Nephron (organoid): Measurements from ENCODE around the gene TRIO.

Source experiments
- H3K27ac Mint-ChIP-seq, 3 experiments: 2 replicates each; pipeline ENCODE4 v1.8.0; 2020; ENCODE audit warnings: mixed read lengths in 3 of 3, mild to moderate bottlenecking in 2 of 3, moderate library complexity in 1 of 3
- H3K27me3 Mint-ChIP-seq: 2 replicates; pipeline ENCODE4 v1.8.0; 2021; ENCODE audit warnings: low read depth, mild to moderate bottlenecking, moderate library complexity, mixed read lengths
- H3K36me3 Mint-ChIP-seq: 2 replicates; pipeline ENCODE4 v1.8.0; 2020; ENCODE audit warnings: low read depth, mixed read lengths
- H3K4me1 Mint-ChIP-seq: 2 replicates; pipeline ENCODE4 v1.8.0; 2020; ENCODE audit warnings: mixed read lengths
- H3K4me3 Mint-ChIP-seq, 3 experiments: 2 replicates each; pipeline ENCODE4 v1.8.0; 2020; ENCODE audit warnings: mild to moderate bottlenecking in 3 of 3, mixed read lengths in 3 of 3, moderate library complexity in 2 of 3
- H3K9me3 Mint-ChIP-seq: 2 replicates; pipeline ENCODE4 v1.8.0; 2020; ENCODE audit warnings: mixed read lengths
- TF ChIP-seq, protein P1 (sequence below), 3 experiments: fragments of 200-600 bp; sonication (generic); IDR thresholded peaks; one replicate each; pipeline ENCODE4 v1.5.0; 2021; ENCODE audit warnings: antibody characterized with exemption in 3 of 3; ENCODE audit not compliant: unreplicated experiment in 3 of 3

The TRIO gene

DNA sequence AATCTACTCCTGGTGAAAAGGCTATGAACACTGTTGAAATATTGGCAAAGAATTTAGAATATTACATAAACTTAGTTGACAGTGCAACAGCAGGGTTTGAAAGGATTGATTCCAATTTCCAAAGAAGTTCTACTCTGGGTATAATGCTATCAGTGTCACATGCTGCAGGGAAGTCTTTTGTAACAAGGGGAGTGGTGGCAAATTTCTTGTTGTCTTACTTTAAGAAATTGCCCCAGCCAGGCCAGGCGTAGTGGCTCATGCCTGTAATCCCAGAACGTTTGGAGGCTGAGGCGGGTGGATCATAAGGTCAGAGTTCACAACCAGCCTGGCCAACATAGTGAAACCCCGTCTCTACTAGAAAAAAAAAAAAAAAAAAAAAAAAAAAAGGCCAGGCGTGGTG lies 352.2 kb downstream of the TRIO start:
- no peaks in the 10 kb centered on the region for H3K9me3 Mint-ChIP-seq
- peaks cover 87% of the 10 kb centered on the region for H3K36me3 Mint-ChIP-seq
- TF ChIP-seq, protein P1, sequence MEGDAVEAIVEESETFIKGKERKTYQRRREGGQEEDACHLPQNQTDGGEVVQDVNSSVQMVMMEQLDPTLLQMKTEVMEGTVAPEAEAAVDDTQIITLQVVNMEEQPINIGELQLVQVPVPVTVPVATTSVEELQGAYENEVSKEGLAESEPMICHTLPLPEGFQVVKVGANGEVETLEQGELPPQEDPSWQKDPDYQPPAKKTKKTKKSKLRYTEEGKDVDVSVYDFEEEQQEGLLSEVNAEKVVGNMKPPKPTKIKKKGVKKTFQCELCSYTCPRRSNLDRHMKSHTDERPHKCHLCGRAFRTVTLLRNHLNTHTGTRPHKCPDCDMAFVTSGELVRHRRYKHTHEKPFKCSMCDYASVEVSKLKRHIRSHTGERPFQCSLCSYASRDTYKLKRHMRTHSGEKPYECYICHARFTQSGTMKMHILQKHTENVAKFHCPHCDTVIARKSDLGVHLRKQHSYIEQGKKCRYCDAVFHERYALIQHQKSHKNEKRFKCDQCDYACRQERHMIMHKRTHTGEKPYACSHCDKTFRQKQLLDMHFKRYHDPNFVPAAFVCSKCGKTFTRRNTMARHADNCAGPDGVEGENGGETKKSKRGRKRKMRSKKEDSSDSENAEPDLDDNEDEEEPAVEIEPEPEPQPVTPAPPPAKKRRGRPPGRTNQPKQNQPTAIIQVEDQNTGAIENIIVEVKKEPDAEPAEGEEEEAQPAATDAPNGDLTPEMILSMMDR (IDR thresholded peaks at IDR 0.05; ENCODE audit: unreplicated experiment in 3 of 3), result no peak
- H3K27me3 Mint-ChIP-seq, result no peaks in the 10 kb centered on the region
- H3K27ac Mint-ChIP-seq, result no peak overlapping the region
- H3K4me3 Mint-ChIP-seq, result no peak overlapping the region
- no peaks in the 10 kb centered on the region for H3K4me1 Mint-ChIP-seq

DNA sequence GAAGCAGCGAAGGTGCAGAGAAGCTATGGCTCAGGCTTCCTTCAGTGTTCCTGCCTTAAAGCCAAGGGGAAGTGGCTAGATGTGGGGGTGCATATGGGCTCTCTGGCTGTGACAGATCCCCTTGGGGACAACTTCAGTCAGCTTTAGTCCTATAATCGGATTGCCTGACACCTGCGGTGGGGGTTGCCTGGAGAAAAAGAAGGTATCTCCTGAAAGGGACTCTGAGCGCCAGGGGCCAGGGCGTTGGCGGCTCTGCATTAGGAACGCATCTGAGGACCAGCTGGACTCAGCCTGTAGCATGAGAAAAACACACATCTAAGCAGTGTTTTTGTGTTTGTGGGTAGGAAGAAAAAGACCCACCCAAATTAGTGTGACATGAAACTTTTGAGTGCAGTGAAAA lies 354.2 kb downstream of the TRIO start:
- Mint-ChIP-seq H3K4me1 (peaks cover 1% of the 10 kb centered on the region), H3K36me3 (peaks cover 81% of the 10 kb centered on the region), H3K27ac (no peak overlapping the region), H3K9me3 (no peaks in the 10 kb centered on the region), H3K27me3 (no peaks in the 10 kb centered on the region), H3K4me3 (no peak overlapping the region)
- TF ChIP-seq, protein P1 (IDR thresholded peaks at IDR 0.05; ENCODE audit: unreplicated experiment in 3 of 3), result no peak

DNA sequence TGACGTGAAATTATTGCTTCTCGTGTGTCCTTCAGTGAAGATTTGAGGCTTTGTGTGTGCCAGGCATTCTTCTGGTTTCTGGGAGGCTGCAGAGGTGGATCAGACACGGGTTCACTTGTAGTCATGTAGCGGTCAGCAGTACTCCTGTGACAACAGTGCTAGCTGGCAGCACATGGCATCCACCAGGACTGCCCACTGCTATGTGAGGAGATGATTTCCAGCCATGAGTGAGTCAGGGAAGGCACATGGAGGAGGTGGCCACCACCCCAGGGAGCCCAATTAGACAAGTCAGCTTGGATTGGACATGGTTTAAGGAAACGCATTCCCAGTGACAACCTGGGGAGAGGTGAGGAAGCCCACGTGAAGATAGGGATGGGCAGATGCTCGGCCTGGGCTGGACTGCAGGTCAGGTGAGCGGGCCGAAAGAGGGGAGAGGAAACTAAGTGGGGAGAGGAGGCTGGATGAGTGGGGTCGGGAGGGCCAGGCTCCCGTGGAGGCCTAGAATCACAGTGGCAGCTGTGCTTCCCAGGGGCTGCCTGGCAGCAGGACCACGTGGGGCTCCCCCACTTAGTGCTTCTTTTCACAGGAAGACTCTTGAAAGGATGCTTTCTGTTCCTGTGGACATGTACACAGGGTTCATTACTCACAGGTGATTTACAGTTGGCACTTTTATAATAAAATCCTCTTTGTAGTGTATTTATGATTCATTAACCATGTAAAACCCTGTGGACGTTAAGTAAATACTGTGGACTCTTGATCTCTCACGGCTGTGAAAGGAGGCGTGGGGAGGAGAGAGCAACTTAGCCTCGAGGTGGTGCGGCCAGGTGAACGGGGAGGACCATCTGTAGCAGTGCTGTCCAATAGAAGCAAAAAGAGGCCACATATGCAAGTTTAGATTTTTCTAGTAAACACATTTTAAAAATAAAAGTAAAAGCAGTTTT lies 358.5 kb downstream of the TRIO start:
- Mint-ChIP-seq H3K27ac (peak overlapping the region in 1 of 3 experiments; percentile 42), H3K4me1 (peaks cover 6% of the 10 kb centered on the region), H3K9me3 (no peaks in the 10 kb centered on the region), H3K4me3 (no peak overlapping the region), H3K36me3 (peaks cover 73% of the 10 kb centered on the region), H3K27me3 (no peaks in the 10 kb centered on the region)
- TF ChIP-seq, protein P1 (IDR thresholded peaks at IDR 0.05; ENCODE audit: unreplicated experiment in 3 of 3), result no peak

DNA sequence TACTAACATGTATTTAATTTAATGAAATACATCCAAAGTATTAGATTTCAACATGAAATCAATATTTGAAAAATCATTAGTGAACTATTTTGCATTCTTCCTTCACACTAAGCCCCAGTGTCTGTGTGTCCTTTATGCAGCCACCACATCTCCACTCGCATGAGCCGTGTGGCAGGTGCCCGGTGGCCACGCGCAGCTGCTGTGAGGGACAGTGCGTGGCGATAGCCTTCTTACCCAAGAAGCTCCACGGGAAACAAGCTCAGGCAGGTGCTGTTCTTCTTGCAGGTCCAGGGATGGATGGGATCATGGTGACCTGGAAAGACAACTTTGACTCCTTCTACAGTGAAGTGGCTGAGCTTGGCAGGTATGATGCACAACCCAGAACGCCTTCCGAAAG lies 359.1 kb downstream of the TRIO start:
- Mint-ChIP-seq H3K4me1 (peaks cover 6% of the 10 kb centered on the region), H3K9me3 (no peaks in the 10 kb centered on the region), H3K36me3 (peaks cover 71% of the 10 kb centered on the region), H3K4me3 (no peak overlapping the region), H3K27me3 (no peaks in the 10 kb centered on the region), H3K27ac (peak overlapping the region in 1 of 3 experiments; percentile 42)
- TF ChIP-seq, protein P1 (IDR thresholded peaks at IDR 0.05; ENCODE audit: unreplicated experiment in 3 of 3), result no peak

DNA sequence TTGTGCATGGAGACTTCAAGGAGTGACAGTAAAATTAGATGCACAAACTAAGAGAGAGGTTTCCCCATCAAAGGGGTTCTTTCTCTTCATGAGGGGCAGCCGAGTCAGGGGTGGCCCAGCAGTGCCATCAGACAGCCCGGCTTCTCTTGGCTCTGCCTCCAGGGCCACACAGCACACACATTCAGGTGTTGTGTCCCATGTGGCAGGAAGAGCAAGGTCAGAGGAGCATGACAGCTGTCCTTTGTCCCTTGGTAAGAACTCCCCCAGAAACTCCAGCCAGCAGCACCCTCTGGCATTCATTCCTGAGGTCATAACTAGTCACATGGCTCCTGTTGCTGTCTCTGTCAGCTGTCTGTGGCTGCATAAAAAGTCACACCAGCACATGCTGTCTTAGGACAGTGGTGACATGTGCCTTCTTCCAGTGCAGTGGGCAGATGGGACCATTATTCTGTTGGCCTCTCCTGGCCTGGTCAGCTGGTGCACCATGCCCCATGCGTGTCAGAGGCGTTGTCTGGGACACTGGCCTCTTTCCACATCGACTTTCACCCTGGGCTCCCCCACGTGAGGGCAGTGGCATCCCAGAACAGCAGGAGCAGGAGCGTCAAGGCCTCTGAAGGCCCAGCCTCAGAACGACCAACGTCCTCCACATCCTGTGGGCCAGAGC lies 360.0 kb downstream of the TRIO start:
- H3K27me3 Mint-ChIP-seq, result no peaks in the 10 kb centered on the region
- peaks cover 6% of the 10 kb centered on the region for H3K4me1 Mint-ChIP-seq
- TF ChIP-seq, protein P1 (IDR thresholded peaks at IDR 0.05; ENCODE audit: unreplicated experiment in 3 of 3), result no peak
- H3K36me3 Mint-ChIP-seq, result peaks cover 71% of the 10 kb centered on the region
- no peaks in the 10 kb centered on the region for H3K9me3 Mint-ChIP-seq
- H3K4me3 Mint-ChIP-seq, result no peak overlapping the region
- peak overlapping the region in 1 of 3 experiments; percentile 42 for H3K27ac Mint-ChIP-seq
